Measurements from ENCODE around the gene EIF1.

Gene EIF1

GRCh38 chr17:41695134-41695661 lies 6.5 kb downstream of the EIF1 start:
- peak; percentile 17 for ATAC-seq
- no peak for TF ChIP-seq PPARA (CRISPR knock-in tag; IDR thresholded peaks at IDR 0.05; ENCODE audit: borderline replicate concordance)
- TF ChIP-seq ZC3H10 (CRISPR knock-in tag; IDR thresholded peaks at IDR 0.05), result no peak
- TF ChIP-seq OSR1 (CRISPR knock-in tag; IDR thresholded peaks at IDR 0.05), result no peak
- no peak for TF ChIP-seq ZNF70 (CRISPR knock-in tag; IDR thresholded peaks at IDR 0.05)
- no peak for TF ChIP-seq ZNF565 (CRISPR knock-in tag; conservative IDR thresholded peaks at IDR 0.05; ENCODE audit: low read depth)
- no peak for TF ChIP-seq GLIS3 (CRISPR knock-in tag; IDR thresholded peaks at IDR 0.05)
- no peak for TF ChIP-seq ARNTL (CRISPR knock-in tag; IDR thresholded peaks at IDR 0.05; ENCODE audit: borderline replicate concordance, low read depth)
- TF ChIP-seq TCF4 (CRISPR knock-in tag; IDR thresholded peaks at IDR 0.05; ENCODE audit: borderline replicate concordance), result no peak
- no peak for TF ChIP-seq ZFP30 (CRISPR knock-in tag; IDR thresholded peaks at IDR 0.05)
- TF ChIP-seq ISL1 (CRISPR knock-in tag; IDR thresholded peaks at IDR 0.05), result no peak
- no peak for TF ChIP-seq POU6F1 (CRISPR knock-in tag; IDR thresholded peaks at IDR 0.05; ENCODE audit: borderline replicate concordance, low read depth)
- no peak for TF ChIP-seq CSDC2 (CRISPR knock-in tag; IDR thresholded peaks at IDR 0.05)
- TF ChIP-seq ZNF8 (CRISPR knock-in tag; IDR thresholded peaks at IDR 0.05), result no peak
- no peak for TF ChIP-seq ZFP3 (CRISPR knock-in tag; IDR thresholded peaks at IDR 0.05)
- TF ChIP-seq SNAI2 (CRISPR knock-in tag; IDR thresholded peaks at IDR 0.05), result no peak
- no peak for TF ChIP-seq TSHZ2 (CRISPR knock-in tag; IDR thresholded peaks at IDR 0.05)
- no peak for TF ChIP-seq PATZ1 (CRISPR knock-in tag; IDR thresholded peaks at IDR 0.05; ENCODE audit: borderline replicate concordance)

- ATAC-seq, result peak; percentile 57
- TF ChIP-seq CREB5 (CRISPR knock-in tag; IDR thresholded peaks at IDR 0.05; ENCODE audit: low read depth), result no peak
- TF ChIP-seq BACH2 (CRISPR knock-in tag; IDR thresholded peaks at IDR 0.05; ENCODE audit: borderline replicate concordance), result no peak
- TF ChIP-seq CSRNP3 (CRISPR knock-in tag; IDR thresholded peaks at IDR 0.05), result no peak
- TF ChIP-seq CSDC2 (CRISPR knock-in tag; IDR thresholded peaks at IDR 0.05), result no peak
- no peak for TF ChIP-seq ZNF565 (CRISPR knock-in tag; conservative IDR thresholded peaks at IDR 0.05; ENCODE audit: low read depth)
- no peak for TF ChIP-seq ESRRG (CRISPR knock-in tag; IDR thresholded peaks at IDR 0.05)
- no peak for TF ChIP-seq SNAI2 (CRISPR knock-in tag; IDR thresholded peaks at IDR 0.05)
- no peak for TF ChIP-seq TCF4 (CRISPR knock-in tag; IDR thresholded peaks at IDR 0.05; ENCODE audit: borderline replicate concordance)
- no peak for TF ChIP-seq ZNF8 (CRISPR knock-in tag; IDR thresholded peaks at IDR 0.05)
- TF ChIP-seq ZC3H10 (CRISPR knock-in tag; IDR thresholded peaks at IDR 0.05), result no peak
- no peak for TF ChIP-seq PPARA (CRISPR knock-in tag; IDR thresholded peaks at IDR 0.05; ENCODE audit: borderline replicate concordance)
- TF ChIP-seq GLIS3 (CRISPR knock-in tag; IDR thresholded peaks at IDR 0.05), result no peak
- no peak for TF ChIP-seq TOX (CRISPR knock-in tag; IDR thresholded peaks at IDR 0.05; ENCODE audit: borderline replicate concordance)
- TF ChIP-seq ZNF70 (CRISPR knock-in tag; IDR thresholded peaks at IDR 0.05), result no peak
- TF ChIP-seq RARB (CRISPR knock-in tag; IDR thresholded peaks at IDR 0.05), result no peak
- no peak for TF ChIP-seq ZFP30 (CRISPR knock-in tag; IDR thresholded peaks at IDR 0.05)
- TF ChIP-seq PATZ1 (CRISPR knock-in tag; IDR thresholded peaks at IDR 0.05; ENCODE audit: borderline replicate concordance), result no peak
Observed at GRCh38 chr17:41695954-41696757, 7.5 kb downstream of the EIF1 start.

Measured in SK-N-SH treated with all-trans-retinoic acid at 6 μM for 48 hours (cell line).